Measurements from ENCODE around the gene GIMAP2. TPM values are rescaled to one million over a fixed set of nuclear protein-coding genes. Genes with fewer than 3 reads are reported as not detected.
"Not testable (repeated sequence)": the region's sequence is repeated elsewhere in the genome, so short reads cannot be mapped to it uniquely, and the experiment has no call there.

GIMAP2 gene
- polyA plus RNA-seq, 1 donor (not counting 4 experiments of a cell fraction or from before 2014, with no cell fraction given): 3.2 TPM

DNA sequence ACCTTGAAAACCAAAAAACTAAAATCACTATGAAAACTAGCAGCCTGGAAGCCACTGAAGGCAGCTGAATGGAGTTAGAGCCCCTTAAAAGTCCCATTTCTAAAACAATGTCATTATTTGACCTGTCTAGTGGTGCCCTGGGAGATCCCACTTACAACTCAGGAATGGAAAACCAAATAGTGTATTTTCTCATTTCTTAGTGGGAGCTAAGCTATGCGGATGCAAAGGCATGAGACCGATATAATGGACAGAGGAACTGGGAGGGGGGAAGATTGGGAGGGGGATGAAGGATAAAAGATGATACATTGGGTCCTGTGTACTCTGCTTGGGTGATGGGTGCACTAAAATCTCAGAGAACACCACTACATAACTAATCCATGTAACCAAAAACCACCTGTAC is 9.8 kb upstream of the GIMAP2 start:
- Histone ChIP-seq H3K9me3 (ENCODE audit: control insufficient read depth, low read depth, low read length) (no peaks in the 10 kb centered on the region), H3K27me3 (ENCODE audit: control insufficient read depth, extremely low read depth, insufficient read depth, low read length) (no peaks in the 10 kb centered on the region), H4K20me1 (ENCODE audit: control insufficient read depth, extremely low read depth, insufficient read depth, low read length) (no peaks in the 10 kb centered on the region), H3K9me1 (ENCODE audit: control insufficient read depth, extremely low read depth, insufficient read depth, low read length) (no peaks in the 10 kb centered on the region), H3K9ac (ENCODE audit: control insufficient read depth, extremely low read depth, insufficient read depth, low read length) (no peak overlapping the region), H3K36me3 (ENCODE audit: control insufficient read depth in 2 of 2, extremely low read depth in 1 of 2, insufficient read depth in 2 of 2, low read length in 2 of 2) (no peaks in the 10 kb centered on the region), H3K4me3 (ENCODE audit: control insufficient read depth in 2 of 3, extremely low read depth in 1 of 3, insufficient read depth in 2 of 3, low read depth in 1 of 3, low read length in 3 of 3) (no peak overlapping the region), H3K4me1 (ENCODE audit: control insufficient read depth, extremely low read depth, insufficient read depth, low read length) (no peaks in the 10 kb centered on the region), H3K4me2 (ENCODE audit: control insufficient read depth, extremely low read depth, insufficient read depth, low read depth, low read length) (no peak overlapping the region), H3K79me2 (ENCODE audit: control insufficient read depth, insufficient read depth, low read length) (no peaks in the 10 kb centered on the region), H2AFZ (ENCODE audit: control insufficient read depth, low read length) (no peak overlapping the region), H3K27ac (ENCODE audit: control insufficient read depth, insufficient read depth, low read length) (no peak overlapping the region)
- dilution Hi-C loops (cut with MboI; ENCODE audit: extremely low pct_ligation_motif_present, low sequenced_read_pairs): no loop called here
- DNase-seq (ENCODE audit: low read depth, low spot score) (no peak), FAIRE-seq (no peak)
- TF ChIP-seq, protein P1, sequence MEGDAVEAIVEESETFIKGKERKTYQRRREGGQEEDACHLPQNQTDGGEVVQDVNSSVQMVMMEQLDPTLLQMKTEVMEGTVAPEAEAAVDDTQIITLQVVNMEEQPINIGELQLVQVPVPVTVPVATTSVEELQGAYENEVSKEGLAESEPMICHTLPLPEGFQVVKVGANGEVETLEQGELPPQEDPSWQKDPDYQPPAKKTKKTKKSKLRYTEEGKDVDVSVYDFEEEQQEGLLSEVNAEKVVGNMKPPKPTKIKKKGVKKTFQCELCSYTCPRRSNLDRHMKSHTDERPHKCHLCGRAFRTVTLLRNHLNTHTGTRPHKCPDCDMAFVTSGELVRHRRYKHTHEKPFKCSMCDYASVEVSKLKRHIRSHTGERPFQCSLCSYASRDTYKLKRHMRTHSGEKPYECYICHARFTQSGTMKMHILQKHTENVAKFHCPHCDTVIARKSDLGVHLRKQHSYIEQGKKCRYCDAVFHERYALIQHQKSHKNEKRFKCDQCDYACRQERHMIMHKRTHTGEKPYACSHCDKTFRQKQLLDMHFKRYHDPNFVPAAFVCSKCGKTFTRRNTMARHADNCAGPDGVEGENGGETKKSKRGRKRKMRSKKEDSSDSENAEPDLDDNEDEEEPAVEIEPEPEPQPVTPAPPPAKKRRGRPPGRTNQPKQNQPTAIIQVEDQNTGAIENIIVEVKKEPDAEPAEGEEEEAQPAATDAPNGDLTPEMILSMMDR (optimal IDR thresholded peaks at IDR 0.05 in 1 of 3, IDR thresholded peaks at IDR 0.05 in 1 of 3, conservative IDR thresholded peaks at IDR 0.05 in 1 of 3; ENCODE audit: extremely low read depth in 1 of 3, insufficient read depth in 2 of 3, low read length in 3 of 3): no peak
- TF ChIP-seq EZH2 (IDR thresholded peaks at IDR 0.05; ENCODE audit: low read length): no peak

DNA sequence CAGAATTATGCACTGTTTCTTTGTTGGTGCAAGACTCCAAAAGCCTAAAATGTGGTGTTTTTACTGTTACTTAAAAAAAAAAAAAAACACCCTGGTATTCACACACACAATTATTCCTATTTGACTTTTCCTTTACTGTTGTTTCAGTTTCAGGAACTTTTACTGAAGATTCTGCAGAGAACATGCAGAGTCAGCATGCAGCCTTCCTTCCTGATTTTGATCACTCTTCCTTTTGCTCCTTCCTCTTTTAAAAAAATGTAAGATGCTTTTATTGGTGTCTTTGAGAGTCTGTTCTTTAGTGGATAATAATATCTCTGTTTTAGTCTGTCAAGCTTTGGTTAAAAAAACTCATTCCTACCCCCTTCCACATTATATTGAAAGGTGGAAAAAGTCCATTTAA is 9.2 kb upstream of the GIMAP2 start:
- H3K4me1 ChIP-seq (ENCODE audit: control insufficient read depth, extremely low read depth, insufficient read depth, low read length); H3K79me2 ChIP-seq (ENCODE audit: control insufficient read depth, insufficient read depth, low read length); H3K9me1 ChIP-seq (ENCODE audit: control insufficient read depth, extremely low read depth, insufficient read depth, low read length); dilution Hi-C loops (cut with MboI; ENCODE audit: extremely low pct_ligation_motif_present, low sequenced_read_pairs); DNase-seq (ENCODE audit: low read depth, low spot score); H3K4me3 ChIP-seq (ENCODE audit: control insufficient read depth in 2 of 3, extremely low read depth in 1 of 3, insufficient read depth in 2 of 3, low read depth in 1 of 3, low read length in 3 of 3); H2AFZ ChIP-seq (ENCODE audit: control insufficient read depth, low read length); H3K9me3 ChIP-seq (ENCODE audit: control insufficient read depth, low read depth, low read length); H3K9ac ChIP-seq (ENCODE audit: control insufficient read depth, extremely low read depth, insufficient read depth, low read length); H3K27ac ChIP-seq (ENCODE audit: control insufficient read depth, insufficient read depth, low read length); H3K36me3 ChIP-seq (ENCODE audit: control insufficient read depth in 2 of 2, extremely low read depth in 1 of 2, insufficient read depth in 2 of 2, low read length in 2 of 2); H3K27me3 ChIP-seq (ENCODE audit: control insufficient read depth, extremely low read depth, insufficient read depth, low read length); H4K20me1 ChIP-seq (ENCODE audit: control insufficient read depth, extremely low read depth, insufficient read depth, low read length); FAIRE-seq; H3K4me2 ChIP-seq (ENCODE audit: control insufficient read depth, extremely low read depth, insufficient read depth, low read depth, low read length): not testable (repeated sequence)

DNA sequence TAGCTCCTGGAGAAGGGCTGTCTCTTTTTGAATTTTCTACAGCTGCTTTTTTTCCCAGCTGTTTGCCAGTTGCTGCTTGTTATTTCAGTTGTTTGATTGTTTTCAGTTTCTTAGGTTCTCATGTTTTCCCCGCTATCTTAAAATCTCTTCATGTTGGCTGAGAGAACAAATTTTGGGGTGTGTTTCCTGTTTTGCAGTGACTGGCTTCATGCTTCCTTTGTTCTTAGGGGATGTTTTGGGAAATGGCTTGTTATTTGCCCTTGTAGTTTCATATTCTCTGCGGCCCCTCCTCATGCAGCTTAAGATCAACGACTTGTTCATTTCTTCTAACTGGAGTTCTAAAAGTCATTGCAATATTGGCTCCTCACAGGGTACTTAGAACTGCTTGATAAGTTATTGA is 8.7 kb upstream of the GIMAP2 start:
- dilution Hi-C loops (cut with MboI; ENCODE audit: extremely low pct_ligation_motif_present, low sequenced_read_pairs); H3K4me3 ChIP-seq (ENCODE audit: control insufficient read depth in 2 of 3, extremely low read depth in 1 of 3, insufficient read depth in 2 of 3, low read depth in 1 of 3, low read length in 3 of 3); DNase-seq (ENCODE audit: low read depth, low spot score); H3K9me1 ChIP-seq (ENCODE audit: control insufficient read depth, extremely low read depth, insufficient read depth, low read length); H3K4me2 ChIP-seq (ENCODE audit: control insufficient read depth, extremely low read depth, insufficient read depth, low read depth, low read length); H3K27ac ChIP-seq (ENCODE audit: control insufficient read depth, insufficient read depth, low read length); H3K9ac ChIP-seq (ENCODE audit: control insufficient read depth, extremely low read depth, insufficient read depth, low read length); H3K9me3 ChIP-seq (ENCODE audit: control insufficient read depth, low read depth, low read length); H3K27me3 ChIP-seq (ENCODE audit: control insufficient read depth, extremely low read depth, insufficient read depth, low read length); H2AFZ ChIP-seq (ENCODE audit: control insufficient read depth, low read length); H4K20me1 ChIP-seq (ENCODE audit: control insufficient read depth, extremely low read depth, insufficient read depth, low read length); H3K36me3 ChIP-seq (ENCODE audit: control insufficient read depth in 2 of 2, extremely low read depth in 1 of 2, insufficient read depth in 2 of 2, low read length in 2 of 2); H3K4me1 ChIP-seq (ENCODE audit: control insufficient read depth, extremely low read depth, insufficient read depth, low read length); FAIRE-seq; H3K79me2 ChIP-seq (ENCODE audit: control insufficient read depth, insufficient read depth, low read length): not testable (repeated sequence)

DNA sequence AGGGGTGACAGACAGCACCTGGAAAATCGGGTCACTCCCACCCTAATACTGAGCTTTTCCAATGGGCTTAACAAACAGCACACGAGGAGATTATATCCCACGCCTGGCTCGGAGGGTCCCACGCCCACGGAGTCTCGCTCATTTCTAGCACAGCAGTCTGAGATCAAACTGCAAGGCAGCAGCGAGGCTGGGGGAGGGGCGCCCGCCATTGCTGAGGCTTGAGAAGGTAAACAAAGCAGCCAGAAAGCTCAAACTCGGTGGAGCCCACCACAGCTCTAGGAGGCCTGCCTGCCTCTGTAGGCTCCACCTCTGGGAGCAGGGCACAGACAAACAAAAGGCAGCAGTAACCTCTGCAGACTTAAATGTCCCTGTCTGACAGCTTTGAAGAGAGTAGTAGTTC is 6.9 kb upstream of the GIMAP2 start:
- dilution Hi-C loops (cut with MboI; ENCODE audit: extremely low pct_ligation_motif_present, low sequenced_read_pairs); H4K20me1 ChIP-seq (ENCODE audit: control insufficient read depth, extremely low read depth, insufficient read depth, low read length); H3K9me1 ChIP-seq (ENCODE audit: control insufficient read depth, extremely low read depth, insufficient read depth, low read length); H3K4me2 ChIP-seq (ENCODE audit: control insufficient read depth, extremely low read depth, insufficient read depth, low read depth, low read length); H3K4me1 ChIP-seq (ENCODE audit: control insufficient read depth, extremely low read depth, insufficient read depth, low read length); H3K4me3 ChIP-seq (ENCODE audit: control insufficient read depth in 2 of 3, extremely low read depth in 1 of 3, insufficient read depth in 2 of 3, low read depth in 1 of 3, low read length in 3 of 3); H3K27me3 ChIP-seq (ENCODE audit: control insufficient read depth, extremely low read depth, insufficient read depth, low read length); DNase-seq (ENCODE audit: low read depth, low spot score); H3K9me3 ChIP-seq (ENCODE audit: control insufficient read depth, low read depth, low read length); H2AFZ ChIP-seq (ENCODE audit: control insufficient read depth, low read length); H3K36me3 ChIP-seq (ENCODE audit: control insufficient read depth in 2 of 2, extremely low read depth in 1 of 2, insufficient read depth in 2 of 2, low read length in 2 of 2); H3K27ac ChIP-seq (ENCODE audit: control insufficient read depth, insufficient read depth, low read length); H3K79me2 ChIP-seq (ENCODE audit: control insufficient read depth, insufficient read depth, low read length); H3K9ac ChIP-seq (ENCODE audit: control insufficient read depth, extremely low read depth, insufficient read depth, low read length); FAIRE-seq: not testable (repeated sequence)

All from keratinocyte (primary cell).